ENCODE data around the gene FECH. TPM values are rescaled to one million over a fixed set of nuclear protein-coding genes. Genes with fewer than 3 reads are reported as not detected.

The FECH gene
- total and polyA plus RNA-seq, 11 donors, result 4.7 to 93.3 (median 41.4) TPM

GRCh38 chr18:57555134-57555533 is 31.4 kb downstream of the FECH start:
- H3K4me1 ChIP-seq, result peaks cover 0 to 7% (median 0%) of the 10 kb centered on the region in 12 donors
- no peaks in the 10 kb centered on the region for H3K9me3 ChIP-seq
- H3K27me3 ChIP-seq, result no peaks in the 10 kb centered on the region
- WGBS, 4 donors, result 89 to 98% (median 94%) methylated on average over 2 of the region's 2 CpGs
- peaks cover 0 to 91% (median 74%) of the 10 kb centered on the region in 9 donors for H3K36me3 ChIP-seq
- ATAC-seq (no peak), DNase-seq (no peak)
- TF ChIP-seq POLR2A (IDR thresholded peaks at IDR 0.05) (no peak), CTCF (IDR thresholded peaks at IDR 0.05) (no peak)
- H3K27ac ChIP-seq, result no peak overlapping the region
- intact Hi-C loops (cut with DNase I), result no loop called here
- H3K4me3 ChIP-seq, result no peak overlapping the region

GRCh38 chr18:57550510-57550909 is 36.0 kb downstream of the FECH start:
- Histone ChIP-seq H3K4me3 (no peak overlapping the region), H3K9me3 (no peaks in the 10 kb centered on the region), H3K27me3 (no peaks in the 10 kb centered on the region), H3K4me1 (peaks cover 0 to 5% (median 0%) of the 10 kb centered on the region in 12 donors), H3K36me3 (peaks cover 0 to 68% (median 53%) of the 10 kb centered on the region in 9 donors), H3K27ac (no peak overlapping the region)
- no peak for TF ChIP-seq CTCF (IDR thresholded peaks at IDR 0.05)
- TF ChIP-seq POLR2A (IDR thresholded peaks at IDR 0.05), result no peak
- intact Hi-C loops (cut with DNase I), result no loop called here
- DNase-seq (no peak), ATAC-seq (no peak)
- 76 to 85% (median 80%) methylated on average over 9 to 10 of the region's 10 CpGs for WGBS, 4 donors

GRCh38 chr18:57547260-57547659 is 39.2 kb downstream of the FECH start:
- Histone ChIP-seq H3K4me1 (peaks cover 0 to 11% (median 0%) of the 10 kb centered on the region in 12 donors), H3K36me3 (peaks cover 0 to 37% (median 27%) of the 10 kb centered on the region in 9 donors), H3K9me3 (no peaks in the 10 kb centered on the region), H3K4me3 (no peak overlapping the region), H3K27me3 (no peaks in the 10 kb centered on the region), H3K27ac (no peak overlapping the region)
- TF ChIP-seq CTCF (IDR thresholded peaks at IDR 0.05), result no peak
- TF ChIP-seq POLR2A (IDR thresholded peaks at IDR 0.05), result no peak
- DNase-seq, result no peak
- WGBS, 4 donors, result 82 to 90% (median 85%) methylated on average over 4 of the region's 4 CpGs
- intact Hi-C loops (cut with DNase I), result loop anchor here in 1 of 10 donors (10.0 kb wide), 1 partner anchor 102 kb away; no protein-coding TSS in a partner anchor
- ATAC-seq, result no peak

- peak overlapping the region in 1 of 12 donors; percentile 69 for H3K27ac ChIP-seq
- peaks cover 0 to 11% (median 0%) of the 10 kb centered on the region in 12 donors for H3K4me1 ChIP-seq
- no peak overlapping the region for H3K4me3 ChIP-seq
- intact Hi-C loops (cut with DNase I), result loop anchor here in 1 of 10 donors (10.0 kb wide), 1 partner anchor 100 kb away; no protein-coding TSS in a partner anchor
- ATAC-seq (no peak), DNase-seq (no peak)
- peaks cover 0 to 18% (median 8%) of the 10 kb centered on the region in 9 donors for H3K36me3 ChIP-seq
- no peak for TF ChIP-seq POLR2A (IDR thresholded peaks at IDR 0.05)
- no peak for TF ChIP-seq CTCF (IDR thresholded peaks at IDR 0.05)
- 58 to 75% (median 62%) methylated on average over 8 of the region's 8 CpGs for WGBS, 4 donors
- no peaks in the 10 kb centered on the region for H3K27me3 ChIP-seq
- no peaks in the 10 kb centered on the region for H3K9me3 ChIP-seq
Measured at GRCh38 chr18:57544936-57545660, 41.4 kb downstream of the FECH start.
